Germinal center (tissue), 1 donor: ENCODE results near the gene BRD7.
A peak's percentile ranks its signal among the peaks of the same experiment; 100 is the strongest.

Experiments
- DNase-seq: peaks from one replicate; pipeline ENCODE4 v3.0.0; 2012; ENCODE audit warnings: mixed read lengths, low spot score

BRD7 gene

GRCh38 chr16:50368410-50369132 lies at the start of gene BRD7:
Gene BRD7 (minus strand): TSS chr16:50368988. CDS start chr16:50368774, 214 bp downstream.
- DNase-seq, result peak; percentile 92

- no peak for DNase-seq
Measured at GRCh38 chr16:50416388-50416787, 47.6 kb upstream of the BRD7 start.

- DNase-seq, result no peak
Measured at GRCh38 chr16:50414152-50414551, 45.4 kb upstream of the BRD7 start.

- no peak for DNase-seq
Measured at GRCh38 chr16:50411034-50411433, 42.2 kb upstream of the BRD7 start.

GRCh38 chr16:50408001-50408561 lies 39.3 kb upstream of the BRD7 start:
- no peak for DNase-seq

GRCh38 chr16:50407351-50407750 lies 38.6 kb upstream of the BRD7 start:
- no peak for DNase-seq

GRCh38 chr16:50403491-50403890 lies 34.7 kb upstream of the BRD7 start:
- DNase-seq, result no peak

GRCh38 chr16:50402298-50402895 lies 33.6 kb upstream of the BRD7 start:
- no peak for DNase-seq

- DNase-seq, result no peak
Measured at GRCh38 chr16:50401355-50401754, 32.6 kb upstream of the BRD7 start.

GRCh38 chr16:50400967-50401348 lies 32.2 kb upstream of the BRD7 start:
- no peak for DNase-seq

GRCh38 chr16:50400312-50400966 lies 31.7 kb upstream of the BRD7 start:
- DNase-seq, result no peak

- DNase-seq, result no peak
Measured at GRCh38 chr16:50399411-50399810, 30.6 kb upstream of the BRD7 start.

GRCh38 chr16:50398336-50398735 lies 29.5 kb upstream of the BRD7 start:
- no peak for DNase-seq

- no peak for DNase-seq
Measured at GRCh38 chr16:50396761-50397535, 28.2 kb upstream of the BRD7 start.

GRCh38 chr16:50395763-50396710 lies 27.2 kb upstream of the BRD7 start:
- DNase-seq, result no peak

- no peak for DNase-seq
Measured at GRCh38 chr16:50393858-50394802, 25.3 kb upstream of the BRD7 start.

- DNase-seq, result no peak
Measured at GRCh38 chr16:50393416-50393815, 24.6 kb upstream of the BRD7 start.

- no peak for DNase-seq
Measured at GRCh38 chr16:50390914-50391716, 22.3 kb upstream of the BRD7 start.

- no peak for DNase-seq
Measured at GRCh38 chr16:50390371-50390771, 21.6 kb upstream of the BRD7 start.
